Transverse colon (tissue), 4 donors: ENCODE measurements around the gene CD24. TPM values are rescaled to one million over a fixed set of nuclear protein-coding genes. Genes with fewer than 3 reads are reported as not detected.

Source experiments
- DNase-seq: peaks from one replicate; pipeline ENCODE4 v3.0.0-alpha.2; 2019
- H3K27ac ChIP-seq, 4 donors: fragments of 200-600 bp; sonication (generic); 2 replicates each; pipeline ENCODE4 v1.5.1; 2016 to 2018; ENCODE audit warnings: inconsistent platforms in 4 of 4
- H3K27me3 ChIP-seq: fragments of 200-600 bp; sonication (generic); 2 replicates; pipeline ENCODE4 v1.5.1; 2017; ENCODE audit warnings: inconsistent platforms
- H3K36me3 ChIP-seq, 4 donors: fragments of 200-600 bp; sonication (generic); 2 replicates each; pipeline ENCODE4 v1.5.1; 2017 to 2019; ENCODE audit warnings: inconsistent platforms in 4 of 4
- H3K4me1 ChIP-seq, 4 donors: fragments of 200-600 bp; sonication (generic); 2 replicates each; pipeline ENCODE4 v1.5.1; 2017 to 2020; ENCODE audit warnings: inconsistent platforms in 4 of 4
- H3K4me3 ChIP-seq, 4 donors: fragments of 200-600 bp; sonication (generic); 1 replicate in 1 of 4; 2 replicates in 3 of 4; pipeline versions ENCODE4 v1.5.1 to v1.6.1; 2017 to 2019; ENCODE audit warnings: inconsistent platforms in 4 of 4
- H3K9me3 ChIP-seq, 2 donors: fragments of 200-600 bp; sonication (generic); 2 replicates each; pipeline ENCODE4 v1.5.1; 2017 to 2019; ENCODE audit warnings: inconsistent platforms in 2 of 2
- EP300 ChIP-seq: sonication (generic); formaldehyde crosslinking; IDR thresholded peaks from one replicate; pipeline ENCODE4 v1.6.1; 2017; ENCODE audit warnings: antibody characterized with exemption, low read depth
- POLR2A ChIP-seq: fragments of 450-650 bp; IDR thresholded peaks from one replicate; pipeline ENCODE4 v1.6.1; 2016; ENCODE audit warnings: antibody characterized with exemption, mild to moderate bottlenecking, moderate library complexity
- POLR2AphosphoS5 ChIP-seq, 3 donors: sonication (generic); formaldehyde crosslinking; IDR thresholded peaks; one replicate each; pipeline ENCODE4 v1.6.1; 2016; ENCODE audit warnings: antibody characterized with exemption in 3 of 3
- WGBS, 2 donors: methylation state at CpG; one replicate each; pipeline ENCODE4 v1.1.5; 2018; ENCODE audit warnings: low coverage in 1 of 2; 5-methylcytosine and 5-hydroxymethylcytosine counted together
- in situ Hi-C, 4 donors: fragments of 200-750 bp; cut with MboI; loops; one replicate each; pipeline versions ENCODE4 v1.15.0 to v1.15.1; 2017; ENCODE audit warnings: low sequenced_read_pairs in 3 of 4, low pct_ligation_motif_present in 1 of 4, low pct_unique_long_range_greater_than_20kb in 1 of 4
- intact Hi-C: fragments of 100-400 bp; cut with DNase I; formaldehyde crosslinking; loops from one replicate; pipeline ENCODE4 v1.15.1; 2023; ENCODE audit warnings: low total_unique reads
- total RNA-seq, 4 donors: library from RNA; depleted of rRNA; stranded (reverse); fragments of >200 nt; gene quantifications; one replicate each; pipeline ENCODE4 v1.1.0, GENCODE V29; 2016
- TF ChIP-seq, protein P1 (sequence below), 5 experiments: fragments of 200-600 bp in 3 of 5; fragments of 450-650 bp in 2 of 5; sonication (generic) in 3 of 5; IDR thresholded peaks; 1 replicate in 2 of 5; 2 replicates in 3 of 5; pipeline ENCODE4 v1.5.1; 2016 to 2017; ENCODE audit warnings: antibody characterized with exemption in 5 of 5, inconsistent platforms in 3 of 5, mild to moderate bottlenecking in 2 of 5, moderate library complexity in 1 of 5

Gene CD24
- total RNA-seq, 4 donors from 2014 or later = 466 to 2,167 (median 1,255) TPM

DNA sequence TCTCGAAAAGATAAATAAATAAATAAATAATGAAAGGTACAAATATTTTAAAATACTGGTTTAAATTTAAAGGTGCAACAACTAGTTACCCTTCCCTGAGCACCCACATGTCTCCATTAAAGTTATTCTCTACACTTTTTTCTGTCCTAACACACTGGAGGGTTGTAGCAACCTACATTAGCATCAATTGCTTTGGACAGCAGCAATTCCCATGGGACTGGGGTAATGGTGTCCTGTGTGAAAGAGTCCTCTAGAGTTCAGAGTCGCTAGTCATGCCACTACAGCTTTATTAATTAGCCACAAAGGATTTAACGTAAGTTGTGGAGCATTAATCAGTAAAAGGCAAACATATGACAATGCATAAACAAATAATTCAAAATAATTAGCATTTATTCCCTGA, 14.1 kb upstream of the CD24 start:
- Histone ChIP-seq H3K27ac (no peak overlapping the region), H3K27me3 (peaks cover 3% of the 10 kb centered on the region), H3K4me3 (no peak overlapping the region), H3K9me3 (no peaks in the 10 kb centered on the region), H3K36me3 (no peaks in the 10 kb centered on the region), H3K4me1 (no peaks in the 10 kb centered on the region)
- in situ Hi-C loops (loop anchor here (10.0 to 25.0 kb wide), 4 partner anchors 376 to 651 kb away; partner anchors contain the start of gene ATG5 (in 2 of the 4)), intact Hi-C loops (no loop called here)
- no peak for DNase-seq
- 56 to 78% methylated on average over 2 to 3 of the region's 3 CpGs for WGBS, 2 donors
- TF ChIP-seq, protein P1, sequence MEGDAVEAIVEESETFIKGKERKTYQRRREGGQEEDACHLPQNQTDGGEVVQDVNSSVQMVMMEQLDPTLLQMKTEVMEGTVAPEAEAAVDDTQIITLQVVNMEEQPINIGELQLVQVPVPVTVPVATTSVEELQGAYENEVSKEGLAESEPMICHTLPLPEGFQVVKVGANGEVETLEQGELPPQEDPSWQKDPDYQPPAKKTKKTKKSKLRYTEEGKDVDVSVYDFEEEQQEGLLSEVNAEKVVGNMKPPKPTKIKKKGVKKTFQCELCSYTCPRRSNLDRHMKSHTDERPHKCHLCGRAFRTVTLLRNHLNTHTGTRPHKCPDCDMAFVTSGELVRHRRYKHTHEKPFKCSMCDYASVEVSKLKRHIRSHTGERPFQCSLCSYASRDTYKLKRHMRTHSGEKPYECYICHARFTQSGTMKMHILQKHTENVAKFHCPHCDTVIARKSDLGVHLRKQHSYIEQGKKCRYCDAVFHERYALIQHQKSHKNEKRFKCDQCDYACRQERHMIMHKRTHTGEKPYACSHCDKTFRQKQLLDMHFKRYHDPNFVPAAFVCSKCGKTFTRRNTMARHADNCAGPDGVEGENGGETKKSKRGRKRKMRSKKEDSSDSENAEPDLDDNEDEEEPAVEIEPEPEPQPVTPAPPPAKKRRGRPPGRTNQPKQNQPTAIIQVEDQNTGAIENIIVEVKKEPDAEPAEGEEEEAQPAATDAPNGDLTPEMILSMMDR (IDR thresholded peaks at IDR 0.05) = no peak
- TF ChIP-seq EP300 (no peak), POLR2A (no peak), POLR2AphosphoS5 (IDR thresholded peaks at IDR 0.05) (no peak)

DNA sequence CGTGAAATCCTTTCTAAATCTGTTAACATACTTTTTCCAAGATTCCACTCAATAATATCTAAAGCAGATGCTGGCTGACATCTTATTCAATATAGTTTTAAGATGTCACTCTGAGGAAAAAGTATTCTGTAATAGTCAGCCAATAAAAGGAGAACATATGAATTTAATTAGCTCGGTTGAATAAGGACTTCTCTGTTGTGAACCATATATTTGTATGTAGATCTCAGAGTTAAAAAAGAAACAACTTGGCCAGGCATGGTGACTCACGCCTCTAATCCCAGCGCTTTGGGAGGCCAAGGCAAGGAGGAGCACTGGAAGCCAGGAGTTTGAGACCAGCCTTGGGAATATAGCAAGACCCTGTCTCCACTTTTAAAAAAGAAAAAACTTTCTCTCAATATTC, 7.4 kb upstream of the CD24 start:
- H3K36me3 ChIP-seq = no peaks in the 10 kb centered on the region
- intact Hi-C loops (no loop called here), in situ Hi-C loops (loop anchor here (10.0 to 25.0 kb wide), 4 partner anchors 370 to 645 kb away; partner anchors contain the start of gene ATG5 (in 2 of the 4))
- no peaks in the 10 kb centered on the region for H3K9me3 ChIP-seq
- peaks cover 4% of the 10 kb centered on the region for H3K27me3 ChIP-seq
- TF ChIP-seq EP300 (no peak), POLR2AphosphoS5 (IDR thresholded peaks at IDR 0.05) (no peak), POLR2A (no peak)
- TF ChIP-seq, protein P1 (IDR thresholded peaks at IDR 0.05) = no peak
- no peak overlapping the region for H3K27ac ChIP-seq
- H3K4me3 ChIP-seq = no peak overlapping the region
- WGBS, 2 donors = 80 to 92% methylated on average over 2 to 4 of the region's 4 CpGs
- peaks cover 0 to 7% (median 0%) of the 10 kb centered on the region in 4 donors for H3K4me1 ChIP-seq
- no peak for DNase-seq

DNA sequence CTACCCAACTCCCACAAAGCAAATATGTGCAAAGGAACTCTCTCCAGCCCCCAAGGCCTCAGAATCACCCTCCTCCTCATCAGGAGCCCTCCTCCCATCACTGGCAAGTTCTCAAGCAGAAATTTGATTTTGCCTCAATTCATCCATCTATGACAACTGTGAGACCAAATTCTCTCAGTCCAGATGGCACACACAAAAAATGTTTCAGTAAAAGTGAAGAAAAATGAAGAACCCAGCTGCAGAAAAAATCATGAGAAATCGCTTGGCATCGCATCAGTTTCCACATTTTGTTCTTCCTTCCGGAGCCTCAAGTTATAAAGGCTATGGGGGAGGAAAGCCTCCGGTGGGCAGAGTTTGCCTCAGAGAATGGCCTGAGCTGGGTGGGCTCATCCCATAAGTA, 6.4 kb upstream of the CD24 start:
- H3K4me1 ChIP-seq = peaks cover 0 to 17% (median 8%) of the 10 kb centered on the region in 4 donors
- H3K36me3 ChIP-seq = no peaks in the 10 kb centered on the region
- H3K4me3 ChIP-seq = no peak overlapping the region
- DNase-seq = no peak
- TF ChIP-seq EP300 (no peak), POLR2AphosphoS5 (IDR thresholded peaks at IDR 0.05) (no peak), POLR2A (no peak)
- TF ChIP-seq, protein P1 (IDR thresholded peaks at IDR 0.05) = no peak
- no peaks in the 10 kb centered on the region for H3K9me3 ChIP-seq
- WGBS, 2 donors = 87 to 93% methylated on average over 3 to 4 of the region's 4 CpGs
- H3K27me3 ChIP-seq = peaks cover 14% of the 10 kb centered on the region
- no peak overlapping the region for H3K27ac ChIP-seq
- intact Hi-C loops = no loop called here
- in situ Hi-C loops = loop anchor here (10.0 to 25.0 kb wide), 4 partner anchors 369 to 644 kb away; partner anchors contain the start of gene ATG5 (in 2 of the 4)

DNA sequence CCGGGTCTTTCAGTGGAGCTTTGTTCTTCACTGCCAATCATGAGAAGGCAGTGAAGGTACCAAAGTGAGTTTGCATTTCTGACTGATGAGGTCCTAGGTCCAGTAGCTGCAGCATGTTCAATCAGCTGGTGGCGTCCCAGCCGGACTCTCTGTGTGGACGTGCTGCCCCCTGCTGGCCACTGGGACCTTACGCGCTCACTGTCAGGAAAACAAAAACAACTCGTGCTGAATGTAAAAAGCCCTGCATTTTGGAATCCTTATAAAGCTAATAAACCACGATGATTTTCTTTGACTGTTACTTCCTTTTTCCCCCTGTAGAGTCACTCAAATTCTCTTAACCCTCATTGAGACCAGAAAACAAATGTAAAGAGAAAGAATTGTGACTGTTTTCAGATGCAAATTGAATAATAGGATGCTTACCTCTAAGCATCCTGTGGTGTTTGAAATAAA, 4.9 kb upstream of the CD24 start:
- peak; percentile 91 for DNase-seq
- Histone ChIP-seq H3K36me3 (no peaks in the 10 kb centered on the region), H3K27ac (no peak overlapping the region), H3K27me3 (peaks cover 26% of the 10 kb centered on the region), H3K4me3 (no peak overlapping the region), H3K4me1 (peaks cover 0 to 23% (median 16%) of the 10 kb centered on the region in 4 donors), H3K9me3 (no peaks in the 10 kb centered on the region)
- intact Hi-C loops (loop anchor here (10.0 kb wide), 1 partner anchor 645 kb away; no protein-coding TSS in a partner anchor), in situ Hi-C loops (loop anchor here (10.0 to 25.0 kb wide), 3 partner anchors 367 to 642 kb away; partner anchors contain the start of gene ATG5 (in 2 of the 4))
- TF ChIP-seq EP300 (no peak), POLR2A (no peak), POLR2AphosphoS5 (IDR thresholded peaks at IDR 0.05) (no peak)
- TF ChIP-seq, protein P1 (IDR thresholded peaks at IDR 0.05) = peak; percentile 87 to 95 (median 93)
- 0 to 2% methylated on average over 4 to 8 of the region's 8 CpGs for WGBS, 2 donors
